HG03439 (cell line): ENCODE measurements around the gene MLPH.

ENCODE experiments used
- ATAC-seq: cut with Tn5 transposase; IDR thresholded peaks from one replicate; pipeline ENCODE4 v1.9.1; 2021; ENCODE audit warnings: mild to moderate bottlenecking, moderate library complexity; ENCODE audit not compliant: unreplicated experiment

Gene MLPH

DNA sequence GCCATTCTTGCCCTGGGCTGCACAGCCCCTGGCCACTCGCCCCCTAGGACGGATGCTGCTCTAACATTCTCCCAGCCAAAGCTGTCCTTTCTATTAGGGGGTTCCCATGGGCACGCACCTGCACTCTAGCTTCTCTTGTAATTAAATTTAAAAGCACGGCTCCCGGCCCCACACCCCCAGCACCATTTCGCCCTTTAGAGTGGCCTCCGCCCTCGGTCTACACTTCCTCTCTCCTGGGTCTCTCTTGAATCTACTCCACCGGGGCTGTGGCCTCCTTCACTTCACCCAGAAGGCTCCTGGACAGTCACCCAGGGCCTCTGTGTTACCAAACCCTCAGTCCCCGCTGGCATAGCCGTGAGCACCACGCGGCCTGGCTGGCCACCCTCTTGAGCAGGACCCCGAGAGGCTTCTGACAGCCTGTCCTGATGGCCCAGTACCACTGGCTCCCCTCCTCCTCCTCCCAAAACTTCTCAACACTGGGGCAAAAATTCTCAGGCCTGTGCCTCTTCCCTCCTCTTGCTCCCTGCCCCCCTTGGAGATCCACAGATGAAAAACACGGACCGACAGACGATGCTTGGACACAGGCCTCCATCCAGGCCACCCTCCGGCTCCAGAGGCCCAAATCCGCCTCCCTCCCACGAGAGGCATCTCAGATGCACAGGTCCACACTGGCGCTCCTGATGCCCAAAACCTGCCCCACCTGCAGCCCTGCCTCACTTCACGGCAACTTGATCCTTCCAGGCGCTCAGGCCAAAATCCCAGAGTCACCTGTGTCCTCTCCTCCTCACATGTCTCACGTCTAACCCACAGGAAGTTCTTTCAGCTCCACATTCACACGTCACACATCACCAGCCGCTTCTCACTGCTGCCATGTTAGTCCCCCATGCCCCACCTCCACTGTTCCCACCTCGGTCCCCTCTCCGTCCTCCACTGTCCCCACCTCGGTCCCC, 110.4 kb downstream of the MLPH start:
- ATAC-seq = no peak

DNA sequence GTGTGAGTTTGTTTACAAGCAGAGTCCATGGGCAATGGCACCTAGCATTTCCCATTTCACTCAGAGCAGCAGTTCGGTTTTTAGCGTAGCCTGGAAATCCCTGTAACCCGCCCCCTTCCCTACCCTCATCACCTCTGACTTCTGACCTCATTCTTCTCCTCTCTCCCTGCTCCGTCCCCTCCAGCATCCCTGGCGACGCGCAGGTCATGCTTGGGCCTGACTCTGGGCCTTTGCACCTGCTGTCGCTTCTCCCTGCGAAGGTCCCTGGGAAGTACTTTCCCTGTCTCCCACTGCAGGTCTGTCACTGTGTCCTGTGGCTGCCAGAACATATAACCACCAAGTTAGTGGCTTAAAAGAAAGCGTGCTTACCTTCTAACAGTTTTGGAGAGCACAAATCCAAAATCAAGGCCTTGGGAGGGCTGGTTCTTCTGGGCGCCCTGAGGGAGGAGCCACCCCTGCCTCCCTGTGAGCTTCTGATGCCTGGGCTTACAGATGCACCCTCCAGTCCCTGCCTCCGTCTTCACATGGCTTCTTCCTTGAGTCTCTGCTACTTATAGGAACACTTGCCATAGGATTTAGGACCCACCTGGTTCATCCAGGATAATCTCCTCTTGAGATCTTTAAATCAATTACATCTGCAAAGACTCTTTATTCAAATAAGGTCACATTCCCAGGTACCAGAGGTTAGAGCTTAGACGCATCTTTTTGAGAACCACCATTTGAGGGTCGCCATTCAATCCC, 111.6 kb downstream of the MLPH start:
- no peak for ATAC-seq

DNA sequence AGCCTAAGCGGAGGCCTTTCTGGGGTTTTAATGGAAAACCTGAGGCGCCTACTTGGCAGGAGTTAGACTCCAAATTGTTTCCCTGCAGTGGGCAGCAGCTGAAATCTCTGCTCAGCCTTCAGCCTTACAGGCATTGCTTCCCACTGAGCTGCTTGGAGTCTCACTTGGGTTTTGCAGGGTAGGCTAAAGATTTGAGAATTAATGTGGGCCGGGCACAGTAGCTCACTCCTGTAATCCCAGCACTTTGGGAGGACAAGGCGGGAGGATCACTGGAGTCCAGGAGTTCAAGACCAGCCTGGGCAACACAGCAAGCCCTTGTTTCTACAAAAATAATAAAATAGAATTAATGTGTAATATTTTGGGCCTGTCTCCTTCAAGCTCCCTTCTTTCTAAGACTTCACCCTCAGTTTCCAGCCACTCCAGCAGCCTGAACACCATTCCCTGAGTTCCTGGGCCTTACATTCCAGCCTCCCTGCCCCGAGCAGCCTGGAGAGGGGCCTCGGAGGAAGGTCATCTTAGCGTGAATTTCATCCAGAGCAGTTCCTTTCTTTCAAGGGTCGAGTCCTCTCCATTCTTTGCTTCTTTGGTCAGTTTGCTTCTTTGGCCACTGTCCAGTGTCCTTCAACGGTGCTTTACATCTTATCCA, 112.5 kb downstream of the MLPH start:
- ATAC-seq = no peak

DNA sequence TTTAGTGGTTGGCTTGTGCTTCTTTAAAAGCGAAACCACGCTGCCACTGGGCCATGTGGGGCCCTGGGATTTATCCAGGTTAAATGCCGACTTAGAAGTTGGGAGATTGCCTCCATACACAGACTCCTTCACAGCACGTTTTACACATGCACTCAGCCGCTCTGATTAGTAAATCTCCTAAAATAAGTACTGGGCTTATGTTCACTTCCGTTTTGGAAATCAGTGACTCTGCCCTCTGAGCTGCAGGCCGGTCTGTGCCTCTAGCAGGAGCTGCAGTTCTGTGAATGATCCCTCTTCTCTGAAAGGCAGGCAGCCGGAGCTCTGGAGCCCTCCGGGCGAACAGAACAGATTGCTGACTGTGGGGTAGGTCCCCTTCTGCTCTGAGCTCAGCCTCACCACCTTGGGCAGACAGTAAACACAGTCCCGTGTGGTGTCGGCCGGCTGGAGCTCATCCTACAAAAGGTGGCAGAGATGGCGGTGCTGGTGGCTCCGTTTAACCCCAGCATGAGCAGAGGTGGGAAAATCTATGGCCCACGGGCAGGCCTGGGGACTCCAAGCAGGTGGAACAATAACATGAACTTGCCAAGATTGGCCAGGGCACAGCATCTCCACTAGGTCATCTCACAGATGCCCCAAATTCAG, 113.3 kb downstream of the MLPH start:
- no peak for ATAC-seq

DNA sequence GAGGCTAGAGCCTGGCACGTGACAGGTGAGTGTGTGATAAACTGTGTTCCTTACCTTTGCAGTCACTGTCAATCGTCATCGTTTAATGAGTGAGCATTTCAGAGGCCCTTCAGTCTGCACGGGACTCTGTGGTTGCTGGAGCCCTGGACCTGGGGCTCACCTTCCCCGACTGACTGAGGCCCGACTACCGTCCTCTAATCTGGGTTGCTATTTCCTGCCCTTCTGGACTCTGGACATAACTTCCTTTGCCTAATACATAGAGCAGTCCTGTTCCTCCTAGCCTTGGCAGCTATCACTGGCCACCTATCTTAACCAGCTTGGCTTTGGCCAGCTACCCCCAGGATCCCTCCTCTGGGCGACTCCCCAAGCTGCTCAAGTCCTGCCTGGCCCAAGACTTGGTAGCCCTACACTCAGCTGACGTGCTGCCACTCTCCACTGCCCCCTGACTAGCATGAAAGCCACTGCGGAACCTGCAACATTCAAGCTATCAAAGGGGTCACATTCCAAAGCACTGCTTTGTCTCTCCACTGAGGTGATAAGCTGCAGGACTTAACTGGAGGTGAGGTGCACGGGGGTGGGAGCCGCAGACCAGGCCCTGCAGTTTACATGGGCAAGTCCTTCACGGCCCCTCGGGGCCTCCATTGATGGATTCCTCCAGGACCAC, 114.5 kb downstream of the MLPH start:
- ATAC-seq = no peak

DNA sequence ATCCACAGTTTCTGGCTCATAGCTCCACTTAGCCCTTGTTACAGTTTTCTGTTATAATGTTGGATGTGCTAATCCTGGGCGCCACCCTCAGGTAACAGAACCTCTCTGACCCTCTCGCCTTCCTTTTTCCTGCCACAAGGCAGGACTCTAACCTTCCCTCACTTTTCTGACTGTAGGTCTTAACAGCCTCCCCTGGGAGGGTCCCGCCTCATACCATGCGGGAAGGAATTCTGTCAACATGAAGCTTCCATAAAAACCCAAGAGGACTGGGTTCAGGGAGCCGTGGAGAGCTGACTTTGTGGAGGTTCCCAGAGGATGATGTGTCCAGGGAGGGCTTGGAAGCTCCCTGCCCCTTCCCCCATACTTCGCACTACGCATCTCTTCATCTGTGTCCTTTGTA, 115.4 kb downstream of the MLPH start:
- ATAC-seq = no peak

DNA sequence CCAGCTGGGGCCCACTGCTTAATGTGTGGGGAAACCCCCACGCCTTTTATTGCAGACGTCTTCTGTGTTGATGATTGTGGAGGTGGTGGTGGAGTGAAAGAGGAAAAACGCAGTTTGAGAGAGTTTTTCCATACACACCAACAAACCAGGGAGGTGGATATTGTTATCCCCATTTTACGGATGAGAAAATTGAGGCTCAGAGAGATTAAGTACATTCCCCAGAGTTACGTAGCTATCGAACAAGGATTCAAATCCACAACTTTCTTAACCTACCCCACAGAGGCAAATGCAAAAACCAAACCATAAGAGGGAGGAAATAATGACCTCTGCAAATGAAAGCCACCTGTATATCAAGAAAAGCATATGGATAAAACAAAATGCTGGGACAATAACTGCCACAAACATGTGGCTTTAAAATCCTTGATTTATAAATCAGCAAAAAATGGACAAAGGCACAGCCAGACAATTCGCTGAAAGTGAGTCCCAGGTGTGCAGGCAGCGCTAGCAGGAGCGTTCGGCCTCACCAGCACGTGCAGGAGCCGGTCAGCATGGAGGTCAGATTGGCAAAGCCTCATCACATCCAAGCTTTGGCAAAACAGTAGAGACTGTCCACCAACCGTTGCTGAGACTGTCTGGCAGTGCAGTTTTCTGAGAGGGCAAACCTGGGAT, 116.1 kb downstream of the MLPH start:
- ATAC-seq = no peak

DNA sequence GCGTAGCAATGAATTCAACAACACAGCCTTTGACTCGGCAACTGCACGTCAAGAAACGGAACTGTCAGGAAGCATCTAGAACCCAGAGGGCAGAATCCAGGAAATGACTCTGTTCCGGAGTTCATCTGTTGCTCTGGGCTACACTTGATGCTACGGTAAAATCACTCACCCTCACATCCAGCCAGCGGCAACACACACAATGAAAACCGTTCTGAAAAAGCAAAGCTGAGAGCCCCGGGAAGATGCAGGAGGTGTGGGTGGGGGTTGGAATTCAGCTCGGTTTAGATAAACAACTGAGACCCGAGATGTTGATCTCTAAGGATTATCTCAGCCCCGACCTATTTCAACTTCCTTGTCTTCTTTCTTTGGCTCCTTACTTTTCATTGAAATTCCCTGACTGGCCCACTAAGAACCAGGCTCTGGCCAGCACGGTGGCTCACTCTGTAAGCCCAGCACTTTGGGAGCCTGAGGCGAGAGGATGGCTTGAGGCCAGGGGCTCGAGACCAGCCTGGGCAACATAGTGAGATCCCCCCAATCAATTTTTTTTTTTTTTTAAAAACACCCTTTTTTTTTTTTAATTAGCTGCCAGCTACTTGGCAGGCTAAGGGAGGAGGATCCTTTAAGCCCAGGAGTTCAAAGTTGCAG, 116.8 kb downstream of the MLPH start:
- no peak for ATAC-seq

DNA sequence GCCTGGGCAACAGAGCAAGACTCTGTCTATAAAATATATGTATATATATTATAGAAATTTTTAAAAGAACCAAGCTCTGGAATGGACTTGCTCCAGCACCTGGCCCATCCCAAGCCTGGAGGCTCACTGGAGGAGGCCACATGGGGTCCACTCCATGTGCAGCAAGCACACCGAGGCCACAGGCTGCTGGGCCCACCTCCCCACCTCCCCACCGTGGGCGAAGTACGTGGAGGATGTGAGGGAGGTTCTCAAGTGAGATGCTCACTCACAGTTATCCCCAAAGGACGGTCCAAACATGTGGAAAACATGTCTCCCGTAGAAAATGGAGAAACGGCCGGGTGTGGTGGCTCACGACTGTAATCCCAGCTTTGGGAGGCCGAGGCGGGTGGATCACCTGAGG, 117.3 kb downstream of the MLPH start:
- ATAC-seq = no peak
